CD4-positive, alpha-beta T cell treated with Interleukin-15 for 1 hour (primary cell): ENCODE measurements around the gene OR10G2.
"Not testable (repeated sequence)": the region's sequence is repeated elsewhere in the genome, so short reads cannot be mapped to it uniquely, and the experiment has no call there.

Experiments used
- DNase-seq: peaks from one replicate; pipeline ENCODE4 v3.0.0-alpha.2; 2020

The OR10G2 gene

GRCh38 chr14:21634840-21635239, at the start of gene OR10G2:
Gene OR10G2, minus strand, starts transcription at chr14:21634940. Its CDS starts 98 bp downstream, at chr14:21634842.
- DNase-seq = no peak

GRCh38 chr14:21680072-21680471, 45.3 kb upstream of the OR10G2 start:
- DNase-seq = no peak

- no peak for DNase-seq
These were observed 40.8 kb upstream of the OR10G2 start for GRCh38 chr14:21675566-21675965.

- DNase-seq = no peak
These were observed 39.0 kb upstream of the OR10G2 start, which contains the start of gene OR4E1 for GRCh38 chr14:21673718-21674117. Gene OR4E1, minus strand, starts transcription at chr14:21673818. Its CDS starts 2,883 bp downstream, at chr14:21670935.

- no peak for DNase-seq
These were observed 37.4 kb upstream of the OR10G2 start for GRCh38 chr14:21672116-21672515.

- DNase-seq = no peak
These were observed 36.6 kb upstream of the OR10G2 start for GRCh38 chr14:21671371-21671770.

GRCh38 chr14:21669284-21669683, 34.5 kb upstream of the OR10G2 start:
- DNase-seq = no peak

- no peak for DNase-seq
These were observed 33.6 kb upstream of the OR10G2 start for GRCh38 chr14:21668377-21668776.

GRCh38 chr14:21656980-21657379, 22.2 kb upstream of the OR10G2 start:
- no peak for DNase-seq

GRCh38 chr14:21654215-21654614, 19.5 kb upstream of the OR10G2 start:
- no peak for DNase-seq

- DNase-seq = no peak
These were observed 18.7 kb upstream of the OR10G2 start, which contains the start of gene OR4E2 for GRCh38 chr14:21653331-21653885. Gene OR4E2, plus strand, starts transcription at chr14:21653835. Its CDS starts 11,248 bp downstream, at chr14:21665083.

- DNase-seq = no peak
These were observed 17.6 kb upstream of the OR10G2 start for GRCh38 chr14:21652209-21652808.

GRCh38 chr14:21647380-21647779, 12.6 kb upstream of the OR10G2 start:
- no peak for DNase-seq

GRCh38 chr14:21643407-21643806, 8.7 kb upstream of the OR10G2 start:
- no peak for DNase-seq

GRCh38 chr14:21642683-21643082, 7.9 kb upstream of the OR10G2 start:
- no peak for DNase-seq

GRCh38 chr14:21631084-21631483, 3.7 kb downstream of the OR10G2 start:
- DNase-seq = no peak

- DNase-seq = not testable (repeated sequence)
These were observed 4.2 kb downstream of the OR10G2 start for GRCh38 chr14:21630503-21630902.

- DNase-seq = no peak
These were observed 8.1 kb downstream of the OR10G2 start for GRCh38 chr14:21626491-21627230.

GRCh38 chr14:21617614-21618013, 17.1 kb downstream of the OR10G2 start:
- no peak for DNase-seq

- no peak for DNase-seq
These were observed 20.5 kb downstream of the OR10G2 start for GRCh38 chr14:21614240-21614639.

- DNase-seq = no peak
These were observed 22.4 kb downstream of the OR10G2 start for GRCh38 chr14:21612324-21612723.

GRCh38 chr14:21602181-21602580, 32.6 kb downstream of the OR10G2 start:
- not testable (repeated sequence) for DNase-seq

- no peak for DNase-seq
These were observed 45.4 kb downstream of the OR10G2 start for GRCh38 chr14:21589317-21589716.
